ENCODE results near the gene PANK1.
"Not testable (repeated sequence)": the region's sequence is repeated elsewhere in the genome, so short reads cannot be mapped to it uniquely, and the experiment has no call there.

Gene PANK1

GRCh38 chr10:89566992-89567391, 78.0 kb downstream of the PANK1 start:
- DNase-seq (ENCODE audit: low read depth in 2 of 2) = no peak

- no peak for DNase-seq (ENCODE audit: low read depth in 2 of 2)
Observed at GRCh38 chr10:89566095-89566950, 78.7 kb downstream of the PANK1 start.

- DNase-seq (ENCODE audit: low read depth in 2 of 2) = no peak
Observed at GRCh38 chr10:89565180-89565579, 79.9 kb downstream of the PANK1 start.

GRCh38 chr10:89563861-89564478, 81.1 kb downstream of the PANK1 start:
- DNase-seq (ENCODE audit: low read depth in 2 of 2) = no peak

GRCh38 chr10:89563311-89563710, 81.7 kb downstream of the PANK1 start:
- DNase-seq (ENCODE audit: low read depth in 2 of 2) = no peak

- DNase-seq (ENCODE audit: low read depth in 2 of 2) = no peak
Observed at GRCh38 chr10:89556600-89556999, 88.4 kb downstream of the PANK1 start.

DNA sequence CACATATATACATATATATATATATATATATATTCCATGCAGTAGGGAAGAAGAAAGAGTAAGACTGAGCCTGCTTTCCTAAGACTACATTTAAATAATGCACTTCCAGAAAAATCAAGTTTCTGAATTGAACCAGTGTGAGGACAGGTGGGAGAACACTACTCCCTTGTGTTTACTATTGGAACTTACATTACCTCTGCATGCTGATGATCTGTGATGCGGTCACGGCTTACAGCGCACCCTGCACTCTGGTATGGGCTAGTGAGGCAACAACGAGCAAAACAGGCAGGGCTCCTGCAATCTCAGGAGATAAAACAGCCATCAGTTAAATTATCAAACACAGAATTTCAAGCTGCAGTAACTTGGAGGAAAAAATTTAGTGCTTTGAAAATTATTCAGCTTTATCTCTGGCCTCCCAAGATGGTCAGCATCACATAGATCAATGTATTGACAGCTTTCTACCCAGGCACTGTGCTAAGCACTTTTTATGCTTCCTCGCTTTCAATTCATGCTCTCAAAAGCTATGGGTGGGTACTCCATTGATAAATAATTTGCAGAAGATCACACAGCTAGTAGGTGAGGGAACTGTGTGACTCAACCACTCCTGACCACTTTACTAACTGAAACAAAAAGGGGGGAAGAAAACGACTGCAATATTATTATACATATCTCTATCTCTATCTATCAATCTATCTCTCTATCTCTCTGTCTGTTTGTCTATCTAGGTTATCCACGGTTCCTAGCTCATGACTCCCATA, 89.2 kb downstream of the PANK1 start:
- DNase-seq (ENCODE audit: low read depth in 2 of 2) = no peak

DNA sequence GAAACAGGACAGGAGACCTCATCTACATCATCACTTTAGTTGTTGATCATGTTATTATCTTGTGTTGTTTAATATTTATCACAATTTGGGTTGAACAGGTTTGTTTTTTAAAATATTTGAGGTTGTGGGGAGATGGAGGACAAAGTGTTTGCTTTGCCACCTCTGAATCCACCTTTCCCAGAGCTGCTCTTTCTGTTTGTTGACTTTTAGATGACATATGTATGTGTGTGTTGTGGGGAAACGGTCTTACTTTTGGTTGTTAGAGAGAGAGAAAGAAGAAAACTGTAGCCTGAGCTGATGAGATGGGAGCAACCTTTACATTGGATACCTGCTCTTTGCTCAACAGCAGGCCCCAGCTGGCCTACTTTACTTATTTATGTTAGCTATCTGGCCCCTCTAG, 90.6 kb downstream of the PANK1 start:
- no peak for DNase-seq (ENCODE audit: low read depth in 2 of 2)

DNA sequence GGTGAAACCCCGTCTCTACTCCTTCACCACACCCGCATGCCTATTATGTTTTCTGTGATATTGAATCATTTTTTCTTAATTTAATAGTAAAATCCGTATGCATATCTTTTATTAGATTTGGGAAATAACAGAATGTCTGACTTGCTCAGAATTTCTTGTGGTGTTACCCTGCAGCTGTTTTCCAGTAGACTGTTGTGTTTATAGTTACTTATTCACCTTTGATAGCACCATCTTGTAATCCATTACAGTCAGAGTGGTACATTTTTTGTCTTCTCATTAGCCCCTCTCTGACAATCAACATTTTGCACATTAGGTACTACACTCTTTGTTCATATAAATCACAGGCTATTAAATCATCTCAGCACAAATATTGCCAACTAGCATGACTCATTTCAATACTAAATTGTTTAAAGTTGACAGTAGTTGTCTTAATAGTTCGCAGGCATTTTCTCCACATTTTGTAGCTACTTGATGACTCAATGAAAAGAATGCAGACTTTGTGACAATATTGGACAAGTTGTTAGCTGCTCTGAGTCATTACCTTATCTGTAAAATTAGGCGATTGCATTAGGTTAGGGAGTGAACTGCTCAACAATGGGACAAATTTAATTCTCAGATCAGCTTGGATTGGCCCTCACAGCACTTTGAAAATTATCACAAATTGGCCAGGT, 91.8 kb downstream of the PANK1 start:
- DNase-seq (ENCODE audit: low read depth in 2 of 2) = no peak

DNA sequence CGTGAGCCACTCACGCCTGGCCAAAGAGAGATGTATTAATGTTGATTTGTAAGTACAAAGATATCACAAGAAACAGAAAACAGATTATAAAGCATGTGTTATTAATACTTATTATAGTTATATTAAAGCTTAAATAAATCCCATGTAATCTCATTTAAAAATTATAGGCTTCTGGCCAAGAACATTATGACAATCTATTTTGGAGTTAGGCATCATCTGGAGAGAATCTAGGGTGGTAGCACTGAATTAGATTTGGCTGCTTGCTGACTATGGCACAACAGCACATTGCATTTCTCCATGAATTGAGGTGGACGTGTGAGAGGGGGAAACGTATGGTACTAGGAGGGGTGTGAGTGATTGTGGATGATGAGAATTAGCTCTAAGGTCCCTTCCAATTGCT, 92.8 kb downstream of the PANK1 start:
- no peak for DNase-seq (ENCODE audit: low read depth in 2 of 2)

DNA sequence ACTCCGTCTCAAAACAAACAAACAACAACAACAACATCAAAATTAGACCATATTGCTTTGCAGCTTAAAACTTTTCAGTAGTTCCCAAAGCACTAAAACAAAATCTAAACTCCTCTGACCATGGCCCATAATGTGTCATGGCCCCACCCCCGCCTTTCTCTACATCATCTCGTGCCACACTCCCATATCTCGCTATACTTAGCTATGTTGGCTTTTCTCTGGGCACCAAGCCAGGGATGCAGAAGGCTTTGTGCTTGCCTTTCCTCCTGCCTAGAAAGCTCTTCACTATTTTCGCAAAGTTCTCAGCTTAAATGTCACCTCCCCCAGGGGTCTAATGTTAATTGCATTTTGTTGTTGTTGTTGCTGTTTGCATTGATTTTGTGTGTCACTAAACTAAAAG, 94.5 kb downstream of the PANK1 start:
- no peak for DNase-seq (ENCODE audit: low read depth in 2 of 2)

DNA sequence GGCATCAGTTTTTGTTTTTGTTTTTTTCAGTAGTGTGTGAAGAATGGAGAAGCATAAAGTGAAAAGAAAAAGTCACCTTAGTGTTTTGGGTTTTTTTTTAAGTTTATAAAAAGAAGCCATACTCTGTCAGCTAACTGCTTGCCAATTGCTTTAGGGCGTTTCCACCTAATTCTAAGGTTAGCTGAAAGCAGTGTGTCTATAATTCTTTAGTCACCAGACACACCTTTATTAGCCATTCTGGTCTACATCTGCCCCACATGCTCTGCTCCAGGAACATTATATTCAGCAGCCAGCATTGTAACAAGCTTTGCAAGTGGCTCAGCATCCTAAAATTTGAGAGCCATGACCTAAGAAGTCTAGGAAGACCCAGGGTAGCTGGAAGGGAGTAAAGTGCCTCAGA, 95.5 kb downstream of the PANK1 start:
- DNase-seq (ENCODE audit: low read depth in 2 of 2) = no peak

GRCh38 chr10:89548673-89549072, 96.4 kb downstream of the PANK1 start:
- no peak for DNase-seq (ENCODE audit: low read depth in 2 of 2)

GRCh38 chr10:89547853-89548513, 97.1 kb downstream of the PANK1 start:
- DNase-seq (ENCODE audit: low read depth in 2 of 2) = no peak

DNA sequence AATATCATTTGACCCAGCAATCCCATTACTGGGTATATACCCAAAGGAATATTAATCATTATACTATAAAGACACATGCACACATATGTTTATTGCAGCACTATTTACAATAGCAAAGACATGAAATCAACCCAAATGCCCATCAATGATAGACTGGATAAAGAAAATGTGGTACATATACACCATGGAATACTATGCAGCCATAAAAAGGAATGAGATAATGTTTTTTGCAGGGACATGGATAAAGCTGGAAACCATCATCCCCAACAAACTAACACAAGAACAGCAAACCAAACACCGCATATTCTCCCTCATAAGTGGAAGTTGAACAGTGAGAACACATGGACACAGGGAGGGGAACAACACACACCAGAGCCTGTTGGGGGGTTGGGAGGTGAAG, 98.4 kb downstream of the PANK1 start:
- DNase-seq (ENCODE audit: low read depth in 2 of 2) = not testable (repeated sequence)

DNA sequence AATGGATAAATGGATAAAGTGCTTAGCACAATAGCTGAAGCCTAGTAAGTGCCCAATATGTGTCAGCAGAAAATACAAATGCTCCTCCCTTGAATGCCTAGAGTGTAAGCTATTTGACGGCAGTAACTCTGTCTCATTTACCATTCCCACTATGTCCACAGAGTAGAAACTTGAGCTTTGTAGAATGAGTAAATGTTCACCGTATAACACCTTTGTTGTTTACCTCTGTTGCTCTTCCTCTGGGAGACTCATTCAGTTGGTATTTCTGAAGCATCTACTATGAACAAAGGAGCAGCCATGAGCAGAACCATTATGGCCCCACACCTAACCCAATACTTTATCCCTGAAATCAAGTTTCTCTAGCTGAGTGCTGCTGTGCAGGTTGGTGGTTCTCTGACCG, 101.2 kb downstream of the PANK1 start:
- DNase-seq (ENCODE audit: low read depth in 2 of 2) = no peak

GRCh38 chr10:89540420-89540949, 104.6 kb downstream of the PANK1 start:
- no peak for DNase-seq (ENCODE audit: low read depth in 2 of 2)

- no peak for DNase-seq (ENCODE audit: low read depth in 2 of 2)
Observed at GRCh38 chr10:89537364-89537763, 107.7 kb downstream of the PANK1 start.

DNA sequence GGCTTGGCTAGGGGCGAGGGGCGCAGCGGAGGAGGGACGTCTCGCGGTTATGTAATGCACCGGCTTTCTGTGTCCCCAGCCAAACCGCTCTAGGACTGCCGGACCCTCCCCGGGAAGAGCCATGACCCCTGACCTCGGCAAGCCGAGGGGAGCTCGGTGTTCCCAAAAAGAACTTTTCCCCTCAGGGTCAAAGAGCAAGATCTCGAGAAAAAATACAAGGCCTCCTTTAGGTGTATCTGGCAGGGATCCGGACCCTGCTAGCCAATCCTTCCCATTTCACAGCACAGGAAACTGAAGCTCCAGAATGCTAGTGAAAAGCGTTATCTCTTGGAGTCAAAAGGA, 109.1 kb downstream of the PANK1 start:
- DNase-seq (ENCODE audit: low read depth in 2 of 2) = no peak

GRCh38 chr10:89535171-89536012, 109.7 kb downstream of the PANK1 start, which contains the start of gene SLC16A12:
Gene SLC16A12, minus strand, starts transcription at chr10:89535594. Its CDS starts 73,016 bp downstream, at chr10:89462578.
- no peak for DNase-seq (ENCODE audit: low read depth in 2 of 2)

- DNase-seq (ENCODE audit: low read depth in 2 of 2) = no peak
Observed at GRCh38 chr10:89534826-89535166, 110.2 kb downstream of the PANK1 start.

All from activated CD8-positive, alpha-beta memory T cell treated with anti-CD3 and anti-CD28 coated beads for 4 hours (primary cell).